ENCODE data around the gene SOX30.

- no peak for TF ChIP-seq CTCF (conservative IDR thresholded peaks at IDR 0.05 in 1 of 2, IDR thresholded peaks at IDR 0.05 in 1 of 2; ENCODE audit: extremely low read depth in 1 of 2, insufficient read depth in 1 of 2, low read depth in 1 of 2, low read length in 2 of 2)
- no peak for TF ChIP-seq EZH2 (IDR thresholded peaks at IDR 0.05; ENCODE audit: borderline replicate concordance, low read length)
Observed at GRCh38 chr5:157650991-157651611, 1.1 kb downstream of the SOX30 start.

Data from mammary epithelial cell (primary cell).